ENCODE data around the gene ROGDI.

Gene ROGDI, protein sequence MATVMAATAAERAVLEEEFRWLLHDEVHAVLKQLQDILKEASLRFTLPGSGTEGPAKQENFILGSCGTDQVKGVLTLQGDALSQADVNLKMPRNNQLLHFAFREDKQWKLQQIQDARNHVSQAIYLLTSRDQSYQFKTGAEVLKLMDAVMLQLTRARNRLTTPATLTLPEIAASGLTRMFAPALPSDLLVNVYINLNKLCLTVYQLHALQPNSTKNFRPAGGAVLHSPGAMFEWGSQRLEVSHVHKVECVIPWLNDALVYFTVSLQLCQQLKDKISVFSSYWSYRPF

DNA sequence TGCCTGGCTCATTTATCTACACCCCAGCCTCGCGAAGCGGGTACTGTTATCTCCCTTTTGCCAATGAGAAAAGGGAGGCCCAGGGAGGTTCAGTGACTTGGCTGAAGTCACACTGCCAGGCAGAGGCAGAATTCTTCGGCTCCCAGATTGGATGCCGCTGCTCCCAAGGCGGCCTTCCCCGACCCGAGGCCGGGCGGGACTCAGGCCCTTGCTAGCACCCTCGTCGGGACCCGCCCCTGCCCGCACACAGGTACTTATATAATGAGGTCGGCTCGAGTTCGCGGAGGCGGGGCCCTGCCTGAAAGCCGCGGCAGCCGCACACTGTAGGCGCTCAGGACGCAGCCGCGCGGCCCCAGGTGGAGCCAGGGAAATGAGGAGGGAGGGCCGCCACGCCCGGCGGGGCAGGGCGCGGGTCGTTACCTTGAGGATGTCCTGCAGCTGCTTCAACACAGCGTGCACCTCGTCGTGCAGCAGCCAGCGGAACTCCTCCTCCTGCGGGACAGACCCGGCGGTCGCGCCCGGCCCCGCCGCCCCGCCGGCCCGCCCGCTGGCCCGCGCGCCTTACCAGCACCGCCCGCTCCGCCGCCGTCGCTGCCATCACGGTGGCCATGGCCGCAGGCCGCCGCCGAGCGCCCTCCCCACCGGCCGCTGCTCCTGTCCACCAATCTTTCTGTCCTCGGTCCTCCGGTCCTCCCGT, at the start of gene ROGDI:
Gene ROGDI, minus strand, starts transcription at position 672 of the 697 bp plus-strand sequence. Its CDS starts 62 bp downstream, at position 610.
- peak in 40 of 51 donors; percentile 9 to 85 (median 53) for DNase-seq

GRCh38 chr16:4850211-4850610, 47.8 kb upstream of the ROGDI start:
- no peak for DNase-seq

DNA sequence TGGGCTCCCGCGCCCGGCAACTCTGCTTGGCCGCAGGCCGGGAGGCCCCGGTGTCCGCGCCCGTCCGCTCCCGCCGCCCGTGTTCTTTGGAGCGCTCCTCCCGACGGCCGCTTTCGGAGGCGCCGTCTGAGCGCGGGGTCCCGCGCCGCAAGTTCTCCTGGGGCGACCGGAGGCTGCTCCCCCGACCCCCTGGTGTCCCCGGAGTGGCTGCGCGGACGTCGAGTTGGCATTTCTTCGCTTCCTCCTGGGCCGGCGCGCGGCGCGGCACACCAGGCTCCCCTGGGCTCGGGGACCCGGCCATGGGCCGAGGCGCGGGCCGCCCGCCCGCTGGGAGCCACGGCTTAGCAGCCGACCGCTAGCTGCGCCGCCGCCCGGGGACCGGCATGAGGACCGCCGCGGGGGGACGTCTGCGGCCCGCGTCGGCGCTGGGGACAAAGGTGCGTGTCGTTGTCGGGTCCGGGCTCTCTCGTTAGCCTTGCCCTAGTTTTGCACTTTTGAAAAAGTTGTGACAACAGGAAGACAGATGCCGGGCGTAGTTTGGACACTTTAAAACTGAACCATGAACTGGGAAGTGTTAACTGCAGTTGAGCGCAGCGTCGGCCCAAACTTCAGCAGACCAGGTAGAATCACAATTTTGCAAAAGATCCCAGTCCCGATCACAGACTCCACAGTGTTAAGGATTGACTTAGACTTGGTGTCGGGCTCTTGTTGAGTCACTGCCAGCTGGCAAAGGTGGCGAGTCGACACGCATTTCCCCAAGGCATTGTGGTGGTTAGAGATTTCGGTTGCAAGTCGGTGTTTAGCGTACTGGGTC, 45.5 kb upstream of the ROGDI start:
- DNase-seq = peak in 22 of 51 donors; percentile 3 to 54 (median 20)

GRCh38 chr16:4846901-4847773, 44.7 kb upstream of the ROGDI start, which contains the start of the genes GLYR1 and UBN1:
TSS of gene GLYR1 (minus strand) at chr16:4847288. CDS start at chr16:4847265, 23 bp downstream.
TSS of gene UBN1 (plus strand) at chr16:4847481. CDS start at chr16:4852918, 5,437 bp downstream.
- DNase-seq = peak; percentile 82 to 99 (median 96)

GRCh38 chr16:4846503-4846900, 44.1 kb upstream of the ROGDI start:
- peak in 32 of 51 donors; percentile 15 to 68 (median 42) for DNase-seq

DNA sequence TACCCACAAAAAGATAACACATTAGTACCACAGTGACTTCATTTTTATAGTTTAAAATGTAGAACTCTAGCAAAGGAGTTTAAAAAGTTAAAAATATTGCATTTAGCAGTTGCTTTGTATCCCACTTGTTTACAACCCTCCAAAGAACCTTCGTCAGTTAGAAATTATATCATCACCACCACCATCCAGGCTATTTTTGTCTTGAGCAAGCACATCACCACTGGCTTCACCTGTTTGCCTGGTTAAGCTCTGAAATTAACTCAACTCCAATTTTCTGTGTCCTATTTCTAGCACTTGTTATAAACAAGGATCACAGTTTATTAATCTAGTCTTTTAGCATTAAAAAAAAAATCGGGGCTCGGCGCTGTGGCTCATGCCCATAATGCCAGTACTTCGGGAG, 38.6 kb upstream of the ROGDI start:
- no peak for DNase-seq

DNA sequence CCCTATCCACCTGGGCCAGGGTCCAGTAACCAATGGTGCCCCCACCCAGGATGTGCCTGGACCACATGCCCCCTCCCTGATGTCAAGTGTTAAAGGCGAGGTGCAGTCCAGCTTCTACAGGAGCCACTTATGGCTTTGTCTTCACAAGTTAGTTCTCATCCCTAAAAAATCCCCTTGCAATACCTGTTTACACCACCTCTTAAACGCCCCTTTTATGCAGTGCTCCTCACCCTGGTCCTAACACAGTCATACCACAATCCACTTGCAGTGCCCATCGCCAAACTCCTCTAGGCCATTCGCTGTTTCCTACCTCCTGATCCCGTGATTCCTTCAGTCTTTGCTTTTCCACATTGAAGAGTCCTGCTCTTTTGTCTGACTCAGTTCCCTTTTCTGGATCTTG, 37.5 kb upstream of the ROGDI start:
- DNase-seq = no peak

- DNase-seq = no peak
Observed at GRCh38 chr16:4837733-4838501, 35.5 kb upstream of the ROGDI start.

- no peak for DNase-seq
Observed at GRCh38 chr16:4836727-4837126, 34.3 kb upstream of the ROGDI start.

GRCh38 chr16:4833584-4833983, 31.2 kb upstream of the ROGDI start:
- no peak for DNase-seq

DNA sequence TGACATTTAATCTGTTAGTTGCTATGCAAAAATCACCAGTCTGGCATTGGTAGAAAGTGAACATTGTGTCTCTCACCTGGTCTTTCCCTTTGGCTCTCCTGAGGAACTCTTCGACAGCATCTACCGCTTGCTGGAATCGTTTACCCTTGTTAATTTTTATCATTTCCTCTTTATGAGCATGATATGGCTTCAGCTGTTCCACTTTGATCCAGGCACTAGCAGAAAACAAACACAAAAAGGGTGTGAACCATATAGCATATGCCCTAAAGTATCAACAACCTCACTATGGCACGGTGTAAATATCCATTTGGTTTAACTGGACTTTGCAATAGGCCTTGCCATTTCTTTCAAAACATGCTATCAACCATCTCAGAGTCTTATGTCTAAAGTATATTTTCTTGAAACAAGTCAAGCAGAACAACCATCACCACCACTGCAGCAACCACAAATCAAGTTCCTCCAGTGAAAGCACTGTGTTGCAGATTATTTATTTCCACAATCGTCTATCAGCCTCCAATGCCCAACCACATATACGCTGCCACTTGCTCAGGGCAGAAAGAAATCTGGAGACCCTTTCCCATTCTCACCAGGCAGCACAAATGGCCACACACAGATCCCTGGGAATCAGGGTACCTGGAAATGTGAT, 30.4 kb upstream of the ROGDI start:
- DNase-seq = no peak

- no peak for DNase-seq
Observed at GRCh38 chr16:4831616-4832015, 29.2 kb upstream of the ROGDI start.

GRCh38 chr16:4830408-4830807, 28.0 kb upstream of the ROGDI start:
- DNase-seq = no peak

DNA sequence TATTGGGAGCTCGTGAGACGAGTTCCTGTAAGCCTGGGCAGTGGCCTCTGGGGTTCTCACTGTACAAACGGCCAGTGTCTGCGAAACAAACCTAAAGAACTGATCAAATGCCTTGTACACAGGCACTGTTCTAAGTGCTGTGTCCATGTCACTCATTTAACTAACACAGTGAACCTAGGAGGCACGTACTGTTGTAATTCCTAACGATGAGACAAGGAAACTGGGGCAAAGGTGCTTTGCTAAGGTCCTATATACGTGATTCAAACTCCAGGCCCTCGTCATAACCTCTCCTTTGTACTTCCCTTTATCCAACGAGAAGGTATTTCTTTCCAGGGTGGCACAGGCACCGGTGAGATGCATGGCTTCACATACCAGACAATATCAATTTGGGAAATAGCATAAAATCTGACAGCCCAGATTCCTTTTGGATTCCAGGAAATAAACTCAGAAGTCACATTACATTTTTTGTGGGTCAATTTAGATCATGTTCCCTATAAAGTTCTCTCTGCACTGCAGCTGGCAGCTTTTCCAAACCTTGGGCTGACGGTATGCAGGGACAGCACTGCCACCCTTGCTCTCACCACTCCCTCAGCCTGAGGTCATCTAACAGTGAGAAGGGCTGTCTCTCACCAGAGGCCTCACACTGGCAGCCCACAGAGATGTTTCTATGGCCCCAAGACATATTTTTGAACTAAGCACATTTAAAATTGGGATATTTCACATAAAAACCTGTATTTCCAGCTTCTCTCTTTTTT, 26.3 kb upstream of the ROGDI start:
- no peak for DNase-seq

DNA sequence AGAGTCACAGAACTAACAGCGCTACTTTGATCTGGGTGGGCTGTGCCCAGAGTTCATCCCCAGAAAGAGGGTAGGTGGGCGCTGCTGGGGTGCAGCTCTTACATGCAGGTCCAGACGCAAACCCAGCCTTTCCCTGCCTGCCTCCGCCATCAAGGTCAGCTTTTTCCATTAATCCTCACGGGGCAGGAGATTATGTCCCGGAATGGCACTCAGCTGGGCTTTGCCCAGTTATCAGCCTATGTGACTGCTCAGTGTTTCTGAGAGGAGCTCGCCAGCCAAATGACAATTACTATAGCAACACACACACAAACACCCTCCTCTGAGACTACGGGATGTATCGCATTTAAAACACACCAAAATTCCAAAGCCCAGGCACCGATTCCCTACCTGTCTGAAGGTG, 24.5 kb upstream of the ROGDI start:
- DNase-seq = no peak

GRCh38 chr16:4826526-4826925, 24.1 kb upstream of the ROGDI start:
- no peak for DNase-seq

DNA sequence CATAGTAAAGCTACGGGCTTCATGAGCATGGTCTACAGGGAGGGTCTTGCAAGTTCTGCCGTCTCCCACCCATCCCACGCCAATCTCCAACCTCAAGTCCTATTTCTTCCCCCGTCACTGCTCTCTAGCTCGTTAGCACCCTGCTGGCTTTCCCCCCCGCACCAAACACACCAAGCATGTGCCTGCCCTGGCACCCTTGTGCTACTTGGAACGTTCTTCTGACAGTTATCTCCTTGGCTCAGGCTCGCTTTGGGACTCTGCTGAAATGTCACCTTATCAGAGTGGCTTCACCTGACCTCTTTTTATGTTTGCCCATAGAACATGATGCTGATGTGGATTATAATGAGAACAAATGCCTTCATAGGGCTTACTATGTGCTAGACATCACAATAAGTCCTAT, 22.8 kb upstream of the ROGDI start:
- no peak for DNase-seq

DNA sequence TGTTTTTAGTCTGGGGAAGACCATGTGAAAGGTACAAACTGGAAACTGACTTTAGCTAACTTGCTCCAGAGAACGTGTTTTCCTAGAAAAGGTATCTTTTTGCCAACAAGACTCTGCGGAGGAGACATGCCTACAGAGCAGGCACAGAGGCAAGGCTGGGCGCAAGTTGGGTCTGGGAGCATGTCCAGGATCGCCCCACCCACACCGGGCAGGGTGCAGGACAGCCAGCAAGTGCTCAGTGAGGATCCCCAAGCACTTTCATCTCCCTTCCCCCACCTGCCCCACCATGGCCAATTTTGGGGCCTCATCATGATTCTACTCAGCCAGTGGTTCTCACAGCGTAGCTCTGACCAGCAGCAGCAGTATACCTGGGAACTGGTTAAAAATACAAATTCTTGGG, 18.2 kb upstream of the ROGDI start:
- DNase-seq = no peak

All from hypothalamus (tissue), 51 donors.